ENCODE data around the gene CPNE6. TPM values are rescaled to one million over a fixed set of nuclear protein-coding genes. Genes with fewer than 3 reads are reported as not detected.

CPNE6 gene
- total RNA-seq, 1 experiment from 2014 or later = not detected

DNA sequence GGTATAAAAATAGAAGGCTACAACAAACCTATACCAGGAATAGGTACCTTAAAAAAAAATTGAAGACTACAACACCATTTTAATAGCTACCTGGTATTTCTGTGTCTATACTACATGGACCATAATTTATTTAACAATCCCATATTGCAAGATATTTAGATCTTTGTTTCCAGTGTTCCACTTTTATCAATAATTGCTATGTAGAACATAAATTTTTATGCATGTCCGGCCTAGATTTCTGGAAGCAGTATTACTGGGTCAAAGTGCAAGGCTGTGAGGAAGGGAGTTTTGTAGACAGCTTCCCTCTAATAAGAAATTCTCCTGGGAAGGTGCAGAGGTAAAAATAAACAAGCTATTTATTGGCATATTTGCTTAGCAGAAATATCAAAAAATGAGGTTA, 39.2 kb downstream of the CPNE6 start:
- no peak overlapping the region for H2BK120ac ChIP-seq (ENCODE audit: low read depth, low read length, poor library complexity, severe bottlenecking)
- no peak overlapping the region for H3K4me2 ChIP-seq (ENCODE audit: insufficient read depth, insufficient read length, low read length)
- H4K5ac ChIP-seq (ENCODE audit: insufficient read length, low read depth, low read length) = no peak overlapping the region
- H3K9me3 ChIP-seq (ENCODE audit: control insufficient read depth, low read depth, low read length) = no peaks in the 10 kb centered on the region
- no peak overlapping the region for H3K23ac ChIP-seq (ENCODE audit: insufficient read length, low read depth, low read length)
- no peak overlapping the region for H3K56ac ChIP-seq (ENCODE audit: insufficient read length, low read depth, low read length)
- Mint-ChIP-seq H3K36me3 (ENCODE audit: insufficient read depth in 1 of 3, low read depth in 3 of 3) (peaks cover 0 to under 1% (median under 1%) of the 10 kb centered on the region in 3 experiments; a peak in 3 of 7 replicates), H3K27me3 (ENCODE audit: low read depth) (peaks cover 3% of the 10 kb centered on the region; the same call in 1 of the 2 replicates), H3K9me3 (no peaks in the 10 kb centered on the region; a peak in 1 of 5 replicates), H3K4me3 (no peak overlapping the region), H3K4me1 (peaks cover 6 to 7% of the 10 kb centered on the region in 2 experiments), H3K27ac (no peak overlapping the region)
- H2AK5ac ChIP-seq (ENCODE audit: insufficient read length, low read length) = no peak overlapping the region
- no peak overlapping the region for H3T11ph ChIP-seq (ENCODE audit: low read length)
- H3K14ac ChIP-seq (ENCODE audit: insufficient read depth, low read length) = no peak overlapping the region
- H2BK12ac ChIP-seq (ENCODE audit: insufficient read length, low read depth, low read length) = no peak overlapping the region
- DNase-seq = no peak
- TF ChIP-seq, protein P1, sequence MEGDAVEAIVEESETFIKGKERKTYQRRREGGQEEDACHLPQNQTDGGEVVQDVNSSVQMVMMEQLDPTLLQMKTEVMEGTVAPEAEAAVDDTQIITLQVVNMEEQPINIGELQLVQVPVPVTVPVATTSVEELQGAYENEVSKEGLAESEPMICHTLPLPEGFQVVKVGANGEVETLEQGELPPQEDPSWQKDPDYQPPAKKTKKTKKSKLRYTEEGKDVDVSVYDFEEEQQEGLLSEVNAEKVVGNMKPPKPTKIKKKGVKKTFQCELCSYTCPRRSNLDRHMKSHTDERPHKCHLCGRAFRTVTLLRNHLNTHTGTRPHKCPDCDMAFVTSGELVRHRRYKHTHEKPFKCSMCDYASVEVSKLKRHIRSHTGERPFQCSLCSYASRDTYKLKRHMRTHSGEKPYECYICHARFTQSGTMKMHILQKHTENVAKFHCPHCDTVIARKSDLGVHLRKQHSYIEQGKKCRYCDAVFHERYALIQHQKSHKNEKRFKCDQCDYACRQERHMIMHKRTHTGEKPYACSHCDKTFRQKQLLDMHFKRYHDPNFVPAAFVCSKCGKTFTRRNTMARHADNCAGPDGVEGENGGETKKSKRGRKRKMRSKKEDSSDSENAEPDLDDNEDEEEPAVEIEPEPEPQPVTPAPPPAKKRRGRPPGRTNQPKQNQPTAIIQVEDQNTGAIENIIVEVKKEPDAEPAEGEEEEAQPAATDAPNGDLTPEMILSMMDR (conservative IDR thresholded peaks at IDR 0.05) = no peak
- no peak overlapping the region for H2BK15ac ChIP-seq (ENCODE audit: low read depth, low read length)
- no peak overlapping the region for H3K27ac ChIP-seq (ENCODE audit: insufficient read length, low read depth, low read length)
- peaks cover 12% of the 10 kb centered on the region for H3K23me2 ChIP-seq (ENCODE audit: insufficient read length, low read depth, low read length, poor library complexity, severe bottlenecking)
- H2BK20ac ChIP-seq (ENCODE audit: low read depth, low read length, poor library complexity, severe bottlenecking) = no peak overlapping the region
- no peak overlapping the region for H3K18ac ChIP-seq (ENCODE audit: insufficient read length, low read depth, low read length)
- H3K9ac ChIP-seq (ENCODE audit: extremely low read depth, insufficient read length, low read length) = no peak overlapping the region
- no peak overlapping the region for H3K4ac ChIP-seq (ENCODE audit: low read depth, low read length)
- H3K79me1 ChIP-seq (ENCODE audit: insufficient read depth, low read depth, low read length, poor library complexity, severe bottlenecking) = no peaks in the 10 kb centered on the region
- no CpG with 5 or more reads among the region's 1 CpG for WGBS (ENCODE audit: extremely low coverage, insufficient read length, low lambda C conversion rate)
- no peaks in the 10 kb centered on the region for H3K27me3 ChIP-seq (ENCODE audit: insufficient read depth, low read length)
- H4K8ac ChIP-seq (replicated peaks; ENCODE audit: insufficient read length, low read depth, low read length) = no peak overlapping the region
- no peaks in the 10 kb centered on the region for H4K20me1 ChIP-seq (ENCODE audit: control insufficient read depth, insufficient read depth, insufficient read length)
- H2BK5ac ChIP-seq (ENCODE audit: insufficient read length, low read length) = no peak overlapping the region
- no peak overlapping the region for H2AFZ ChIP-seq (ENCODE audit: low read length)
- H3K79me2 ChIP-seq (ENCODE audit: insufficient read depth, low read length) = no peaks in the 10 kb centered on the region
- H3K4me1 ChIP-seq (ENCODE audit: insufficient read depth, low read length) = no peaks in the 10 kb centered on the region
- no peak overlapping the region for H4K91ac ChIP-seq (ENCODE audit: insufficient read length, low read depth, low read length)

Measured in H9 (cell line).